D721Med (cell line): ENCODE measurements around the gene GLB1L2.

Source experiments
- DNase-seq: peaks from one replicate; pipeline ENCODE4 v3.0.0; 2011; ENCODE audit warnings: low spot score; ENCODE audit not compliant: insufficient read length
- FAIRE-seq: peaks from 2 replicates; lab custom pipeline; 2011; peaks lifted over from hg19 to GRCh38; lab: Jason Lieb, UNC
- TF ChIP-seq, protein P1 (sequence below): IDR thresholded peaks from 2 replicates; pipeline ENCODE4 v1.5.1; 2012; ENCODE audit warnings: mild to moderate bottlenecking, control low read depth; ENCODE audit not compliant: insufficient read depth; ENCODE audit errors: missing control alignments

GLB1L2 gene

GRCh38 chr11:134406264-134407185 lies 74.7 kb downstream of the GLB1L2 start:
- TF ChIP-seq, protein P1, sequence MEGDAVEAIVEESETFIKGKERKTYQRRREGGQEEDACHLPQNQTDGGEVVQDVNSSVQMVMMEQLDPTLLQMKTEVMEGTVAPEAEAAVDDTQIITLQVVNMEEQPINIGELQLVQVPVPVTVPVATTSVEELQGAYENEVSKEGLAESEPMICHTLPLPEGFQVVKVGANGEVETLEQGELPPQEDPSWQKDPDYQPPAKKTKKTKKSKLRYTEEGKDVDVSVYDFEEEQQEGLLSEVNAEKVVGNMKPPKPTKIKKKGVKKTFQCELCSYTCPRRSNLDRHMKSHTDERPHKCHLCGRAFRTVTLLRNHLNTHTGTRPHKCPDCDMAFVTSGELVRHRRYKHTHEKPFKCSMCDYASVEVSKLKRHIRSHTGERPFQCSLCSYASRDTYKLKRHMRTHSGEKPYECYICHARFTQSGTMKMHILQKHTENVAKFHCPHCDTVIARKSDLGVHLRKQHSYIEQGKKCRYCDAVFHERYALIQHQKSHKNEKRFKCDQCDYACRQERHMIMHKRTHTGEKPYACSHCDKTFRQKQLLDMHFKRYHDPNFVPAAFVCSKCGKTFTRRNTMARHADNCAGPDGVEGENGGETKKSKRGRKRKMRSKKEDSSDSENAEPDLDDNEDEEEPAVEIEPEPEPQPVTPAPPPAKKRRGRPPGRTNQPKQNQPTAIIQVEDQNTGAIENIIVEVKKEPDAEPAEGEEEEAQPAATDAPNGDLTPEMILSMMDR, result no peak
- no peak for DNase-seq
- FAIRE-seq, result no peak

- peak; percentile 93 for DNase-seq
- FAIRE-seq, result no peak
- TF ChIP-seq, protein P1, result no peak
These were observed 75.6 kb downstream of the GLB1L2 start for GRCh38 chr11:134407321-134407828.

- TF ChIP-seq, protein P1, result no peak
- DNase-seq, result no peak
- no peak for FAIRE-seq
These were observed 76.1 kb downstream of the GLB1L2 start for GRCh38 chr11:134407923-134408322.

DNA sequence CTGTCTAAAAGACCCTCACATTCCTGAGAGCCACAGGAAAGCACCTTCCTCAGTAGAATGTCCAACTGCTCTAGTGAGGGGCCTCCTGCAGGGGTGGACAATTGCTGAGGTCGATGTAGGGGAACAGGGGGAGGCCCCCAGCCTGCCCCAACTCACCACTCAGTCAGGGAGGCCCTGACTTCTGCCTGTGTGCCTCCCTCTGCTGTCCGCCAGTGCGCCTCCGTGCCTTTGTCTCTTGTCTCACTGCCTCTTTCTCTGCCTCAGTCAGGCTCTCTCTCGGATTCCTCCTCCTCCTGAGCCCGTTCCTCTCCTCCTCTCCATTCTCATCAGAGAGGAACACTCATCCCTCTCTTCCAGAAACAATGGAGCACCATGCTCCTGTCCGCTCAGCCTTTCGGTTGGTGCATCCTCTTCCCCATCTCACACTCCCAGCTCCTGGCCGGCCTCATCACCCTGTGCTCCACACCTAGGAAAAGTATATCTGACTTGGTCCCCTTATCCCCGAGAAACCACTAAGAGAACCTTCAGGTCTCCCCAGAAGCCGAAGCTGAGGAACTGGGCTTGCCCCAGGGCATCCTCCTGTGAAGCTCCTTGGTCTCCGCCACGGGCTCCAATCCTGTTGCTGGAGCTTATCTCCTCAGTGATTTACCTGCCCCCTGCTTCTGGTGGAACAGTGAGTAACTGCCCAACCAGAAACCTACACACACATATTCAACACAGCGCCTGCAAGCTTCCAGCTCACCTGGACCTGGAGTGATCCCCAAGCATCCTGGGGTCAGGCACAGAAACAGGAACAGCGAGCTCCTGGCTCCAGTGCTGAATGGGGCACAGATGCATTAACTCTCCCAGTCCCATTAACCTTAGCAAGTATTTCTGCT lies 78.0 kb downstream of the GLB1L2 start:
- FAIRE-seq (no peak), DNase-seq (no peak)
- TF ChIP-seq, protein P1, result no peak

GRCh38 chr11:134410766-134411165 lies 79.0 kb downstream of the GLB1L2 start:
- FAIRE-seq, result no peak

DNA sequence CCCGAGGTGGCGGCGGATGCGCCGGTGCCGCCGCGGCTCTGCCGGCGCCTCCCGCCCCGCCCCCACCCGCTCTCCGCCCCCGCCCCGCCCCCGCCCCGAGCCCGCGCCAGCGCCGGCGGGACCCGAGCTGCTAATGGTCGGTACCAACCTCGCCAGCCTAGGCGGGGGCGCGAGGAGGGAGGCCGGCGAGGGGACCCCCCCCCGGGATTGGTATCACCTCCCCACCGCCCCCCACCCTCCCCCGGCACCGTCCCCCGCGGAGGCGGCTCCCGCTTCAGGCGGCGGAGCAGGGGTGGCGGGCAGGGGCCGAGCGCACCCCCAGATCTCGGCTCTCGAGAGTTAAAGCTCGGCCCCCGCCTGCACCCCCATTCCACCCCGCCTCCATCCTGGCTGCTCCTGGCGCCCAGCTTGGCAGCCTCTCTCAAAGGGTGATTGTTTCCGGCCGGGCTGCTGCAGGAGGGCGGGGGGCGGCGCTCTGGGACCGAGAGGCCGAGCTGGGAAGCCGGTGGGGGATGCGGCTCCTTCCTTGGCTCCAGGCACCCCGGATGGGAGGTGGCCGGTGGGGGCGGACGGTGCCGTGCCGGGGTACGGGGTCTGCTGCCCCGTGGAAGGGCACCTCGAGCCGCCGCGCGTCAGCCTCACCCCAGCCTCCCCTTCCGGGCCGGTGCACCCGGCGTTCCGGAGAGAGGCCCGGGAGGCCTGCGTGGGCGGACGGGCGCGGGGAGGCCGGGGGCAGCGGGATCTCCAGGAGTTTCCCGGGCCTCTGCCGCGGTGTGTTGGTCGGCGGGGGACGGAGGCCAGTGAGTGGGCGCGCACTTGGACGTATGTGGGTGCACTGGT lies 80.6 kb downstream of the GLB1L2 start, which contains the start of gene B3GAT1:
TSS of gene B3GAT1 (minus strand) at position 40 of the 840 bp plus-strand sequence. CDS start 24,583 bp downstream, outside the sequence.
- DNase-seq (peak; percentile 66), FAIRE-seq (no peak)
- TF ChIP-seq, protein P1, result no peak

More at GRCh38 chr11:134410766-134411165, 79.0 kb downstream of the GLB1L2 start:
- DNase-seq, result no peak
- TF ChIP-seq, protein P1, result no peak
